OCI-LY1 (cell line): ENCODE measurements around the gene TEX9.

Experiments used
- CTCF ChIP-seq: fragments of 200-600 bp; sonication (generic), shearing (Covaris generic); IDR thresholded peaks from 2 replicates; pipeline ENCODE4 v1.5.1; 2017; ENCODE audit warnings: mild to moderate bottlenecking, antibody characterized with exemption, low read length, moderate library complexity, mixed read lengths
- EZH2 ChIP-seq: fragments of 200-600 bp; sonication (generic), shearing (Covaris generic); IDR thresholded peaks from 2 replicates; pipeline ENCODE4 v1.8.0; 2017; ENCODE audit warnings: borderline replicate concordance, mixed run types, mild to moderate bottlenecking, antibody characterized with exemption, low read length, moderate library complexity, mixed read lengths

- no peak for TF ChIP-seq EZH2
- TF ChIP-seq CTCF: no peak
These were observed 42.8 kb upstream of the TEX9 start for GRCh38 chr15:56322444-56322843.
